ENCODE measurements around the gene PDE7B. TPM values are rescaled to one million over a fixed set of nuclear protein-coding genes. Genes with fewer than 3 reads are reported as not detected.
A peak's percentile ranks its signal among the peaks of the same experiment; 100 is the strongest.

Gene PDE7B
- total and polyA plus RNA-seq, 2 of the 8 experiments (the other 6 are each of a cell fraction or from before 2014, with no cell fraction given), result not detected

- Histone ChIP-seq H2AK5ac (ENCODE audit: low read depth, low read length) (no peak overlapping the region), H2BK5ac (ENCODE audit: low read depth, low read length) (no peak overlapping the region), H2BK20ac (ENCODE audit: low read length) (no peak overlapping the region), H3K9me3 (ENCODE audit: insufficient read depth in 2 of 2, low read depth in 1 of 2, low read length in 1 of 2) (no peaks in the 10 kb centered on the region), H4K5ac (ENCODE audit: insufficient read length, low read depth, low read length) (no peak overlapping the region), H3K79me2 (ENCODE audit: control insufficient read depth in 1 of 2, insufficient read depth in 2 of 2, low read length in 2 of 2) (no peaks in the 10 kb centered on the region), H3K23ac (ENCODE audit: insufficient read length) (no peak overlapping the region), H3K4me2 (ENCODE audit: insufficient read depth in 1 of 2, low read depth in 2 of 2, low read length in 2 of 2) (no peak overlapping the region), H3K36me3 (ENCODE audit: control insufficient read depth in 2 of 4, insufficient read depth in 4 of 4, low read length in 3 of 4) (no peaks in the 10 kb centered on the region), H3K56ac (replicated peaks; ENCODE audit: insufficient read length, low read depth, low read length) (no peak overlapping the region), H3K14ac (ENCODE audit: insufficient read length) (no peak overlapping the region), H2AFZ (ENCODE audit: low read length) (no peak overlapping the region), H3K4ac (replicated peaks; ENCODE audit: insufficient read length, low read depth, low read length) (no peak overlapping the region), H3K79me1 (ENCODE audit: low read depth, low read length) (no peaks in the 10 kb centered on the region), H3K18ac (ENCODE audit: extremely low read depth, low read length) (no peak overlapping the region), H3K4me1 (replicated peaks in 1 of 4; ENCODE audit: control insufficient read depth in 3 of 4, insufficient read depth in 4 of 4, low read length in 3 of 4) (peaks cover 0 to 2% (median 0%) of the 10 kb centered on the region in 4 experiments; a peak in 1 of 7 replicates), H3K23me2 (ENCODE audit: low read depth, low read length) (no peaks in the 10 kb centered on the region), H4K20me1 (replicated peaks in 1 of 2; ENCODE audit: control insufficient read depth in 1 of 2, insufficient read depth in 2 of 2, low read length in 2 of 2) (no peaks in the 10 kb centered on the region), H3K9ac (replicated peaks in 1 of 4; ENCODE audit: extremely low read depth in 1 of 4, low read depth in 3 of 4, low read length in 3 of 4) (no peak overlapping the region), H2BK15ac (ENCODE audit: low read length) (no peak overlapping the region), H3K4me3 (ENCODE audit: extremely low read depth in 1 of 4, insufficient read depth in 2 of 4, low read depth in 3 of 4, low read length in 4 of 4) (no peak overlapping the region), H4K91ac (replicated peaks; ENCODE audit: insufficient read length, low read length) (no peak overlapping the region), H4K8ac (ENCODE audit: extremely low read depth, insufficient read depth, low read length) (peak overlapping the region; percentile 36; the same call in 1 of the 2 replicates), H3K27ac (ENCODE audit: low read depth, low read length) (no peak overlapping the region), H2BK120ac (replicated peaks; ENCODE audit: low read depth, low read length) (no peak overlapping the region), H2BK12ac (ENCODE audit: low read depth, low read length) (no peak overlapping the region), H3K27me3 (replicated peaks in 1 of 4; ENCODE audit: control insufficient read depth in 3 of 4, extremely low read depth in 1 of 4, insufficient read depth in 3 of 4, low read length in 3 of 4) (no peaks in the 10 kb centered on the region)
- FAIRE-seq (no peak), DNase-seq (ENCODE audit: low read depth in 1 of 2, low spot score in 2 of 2) (no peak)
- CTCF ChIA-PET (ENCODE audit: partially characterized antibody), result interaction anchor here (0.6 to 1.1 kb wide), 6 partner anchors 11 to 508 kb away, joined by 3 to 4 read pairs (median 3); no protein-coding TSS in a partner anchor
- POLR2A ChIA-PET (ENCODE audit: partially characterized antibody), result no interaction called here
- 66% methylated on average over 2 of the region's 2 CpGs; no CpG with 5 or more reads in 1 of the 2 experiments for WGBS, 2 experiments (ENCODE audit: extremely low coverage in 1 of 2, insufficient coverage in 1 of 2, insufficient read length in 1 of 2, insufficient replicate concordance in 2 of 2, low coverage in 1 of 2, low lambda C conversion rate in 2 of 2, missing lambda C conversion rate in 1 of 2)
- TF ChIP-seq MAX (IDR thresholded peaks at IDR 0.05), result no peak
- TF ChIP-seq ATF2 (IDR thresholded peaks at IDR 0.05; ENCODE audit: low read length), result no peak
- TF ChIP-seq YY1 (IDR thresholded peaks at IDR 0.05; ENCODE audit: low read depth, low read length), result no peak
- no peak for TF ChIP-seq HDAC2 (IDR thresholded peaks at IDR 0.05; ENCODE audit: borderline replicate concordance in 1 of 2, low read depth in 2 of 2, low read length in 2 of 2)
- no peak for TF ChIP-seq EGR1 (IDR thresholded peaks at IDR 0.05; ENCODE audit: borderline replicate concordance, low read depth, low read length)
- TF ChIP-seq GTF2F1 (IDR thresholded peaks at IDR 0.05; ENCODE audit: borderline replicate concordance, low read depth, low read length), result no peak
- no peak for TF ChIP-seq E2F6 (IDR thresholded peaks at IDR 0.05)
- TF ChIP-seq RAD21 (IDR thresholded peaks at IDR 0.05 in 1 of 2, conservative IDR thresholded peaks at IDR 0.05 in 1 of 2; ENCODE audit: low read depth in 2 of 2, low read length in 2 of 2), result peak; percentile 28 to 37; a peak in 1 of 4 replicates
- TF ChIP-seq RBBP5 (IDR thresholded peaks at IDR 0.05; ENCODE audit: borderline replicate concordance, low read depth, low read length), result no peak
These were observed 182.9 kb downstream of the PDE7B start for GRCh38 chr6:136034422-136034821.

Measured in H1 (cell line).